ENCODE measurements around the gene NCS1.

Gene NCS1

GRCh38 chr9:130215341-130216119 lies 43.3 kb downstream of the NCS1 start:
- no peak for DNase-seq

GRCh38 chr9:130217838-130218237 lies 45.6 kb downstream of the NCS1 start:
- DNase-seq: no peak

GRCh38 chr9:130219661-130220096 lies 47.5 kb downstream of the NCS1 start:
- peak; percentile 28 for DNase-seq

- DNase-seq: peak; percentile 67
These were observed 48.1 kb downstream of the NCS1 start for GRCh38 chr9:130220352-130220751.

- no peak for DNase-seq
These were observed 50.6 kb downstream of the NCS1 start for GRCh38 chr9:130222833-130223232.

GRCh38 chr9:130225071-130225470 lies 52.9 kb downstream of the NCS1 start:
- no peak for DNase-seq

- no peak for DNase-seq
These were observed 53.4 kb downstream of the NCS1 start for GRCh38 chr9:130225586-130225985.

- no peak for DNase-seq
These were observed 53.9 kb downstream of the NCS1 start for GRCh38 chr9:130226112-130226511.

- no peak for DNase-seq
These were observed 55.6 kb downstream of the NCS1 start for GRCh38 chr9:130227833-130228232.

- no peak for DNase-seq
These were observed 57.6 kb downstream of the NCS1 start for GRCh38 chr9:130229759-130230158.

- DNase-seq: no peak
These were observed 58.4 kb downstream of the NCS1 start for GRCh38 chr9:130230631-130231030.

GRCh38 chr9:130232899-130233586 lies 60.8 kb downstream of the NCS1 start:
- DNase-seq: no peak

- DNase-seq: no peak
These were observed 61.4 kb downstream of the NCS1 start for GRCh38 chr9:130233587-130233945.

GRCh38 chr9:130234340-130235260 lies 62.4 kb downstream of the NCS1 start:
- no peak for DNase-seq

- peak; percentile 79 for DNase-seq
These were observed 63.6 kb downstream of the NCS1 start for GRCh38 chr9:130235558-130236435.

- DNase-seq: no peak
These were observed 64.3 kb downstream of the NCS1 start for GRCh38 chr9:130236436-130236985.

GRCh38 chr9:130237076-130237475 lies 64.9 kb downstream of the NCS1 start:
- DNase-seq: no peak

GRCh38 chr9:130237763-130238524 lies 65.7 kb downstream of the NCS1 start:
- DNase-seq: no peak

GRCh38 chr9:130239363-130239695 lies 67.1 kb downstream of the NCS1 start:
- no peak for DNase-seq

- no peak for DNase-seq
These were observed 67.6 kb downstream of the NCS1 start for GRCh38 chr9:130239741-130240241.
